K562 (cell line): ENCODE measurements around the gene ENPP6. TPM values are rescaled to one million over a fixed set of nuclear protein-coding genes. Genes with fewer than 3 reads are reported as not detected.

Source experiments
- ATAC-seq: fragments of 200-7000 bp; cut with Tn5 transposase; 3 replicates; pipeline ENCODE4 v1.9.1; 2020; ENCODE audit warnings: moderate library complexity
- BruUV-seq: library from RNA; stranded (reverse); fragments of 400-500 nt; replicated peaks from 2 replicates; lab custom pipeline; 2021; lab: Mats Ljungman, UMichigan
- CTCF ChIA-PET: fragments of 300-600 bp; formaldehyde crosslinking; extraction: SDS; loops from one replicate; lab custom pipeline; 2021; ENCODE audit warnings: low intra/inter-chr PET ratio; lab: Yijun Ruan, JAX
- POLR2A ChIA-PET: fragments of 300-600, 350-650 bp; sonication (Branson Sonifier 250); formaldehyde crosslinking; extraction: SDS; loops from one replicate; lab custom pipeline; 2021; ENCODE audit warnings: antibody characterized with exemption, inconsistent platforms; lab: Yijun Ruan, JAX
- DNase-seq, 4 experiments: peaks; one replicate each; pipeline versions ENCODE4 v3.0.0 to v3.0.0-alpha.2; 2011 to 2018; ENCODE audit warnings: low spot score in 3 of 4, mixed read lengths in 3 of 4; ENCODE audit errors: extremely low read depth in 1 of 4
- FAIRE-seq: peaks from 2 replicates; lab custom pipeline; 2011; peaks lifted over from hg19 to GRCh38; lab: Jason Lieb, UNC
- H2AFZ ChIP-seq: 2 replicates; pipeline ENCODE4 v1.6.0; 2011; ENCODE audit warnings: low read depth, low read length, control low read depth, inconsistent platforms
- H3K27ac ChIP-seq: fragments of 200-600 bp; 3 replicates; pipeline ENCODE4 v1.8.0; 2011; ENCODE audit warnings: low read depth, mild to moderate bottlenecking, control low read depth, inconsistent platforms, low read length, moderate library complexity, mixed read lengths; ENCODE audit errors: extremely low read depth
- H3K27me3 ChIP-seq, 2 experiments: fragments of 300-600 bp in 1 of 2; 2 replicates in 1 of 2; 3 replicates in 1 of 2; pipeline versions ENCODE4 v1.6.0 to v1.8.0; 2011; ENCODE audit warnings: inconsistent platforms in 2 of 2, low read length in 2 of 2, mild to moderate bottlenecking in 1 of 2, mixed read lengths in 1 of 2, moderate library complexity in 1 of 2; ENCODE audit not compliant: control insufficient read depth in 2 of 2, insufficient read depth in 2 of 2
- H3K36me3 ChIP-seq: fragments of 300-600 bp; 3 replicates; pipeline ENCODE4 v1.8.0; 2011; ENCODE audit warnings: mild to moderate bottlenecking, low read length, inconsistent platforms; ENCODE audit not compliant: control insufficient read depth, insufficient read depth
- H3K4me1 ChIP-seq, 2 experiments: fragments of 200-600 bp in 1 of 2; replicated peaks in 1 of 2; 2 replicates in 1 of 2; 3 replicates in 1 of 2; pipeline versions ENCODE4 v1.5.1 to v1.8.0; 2011; ENCODE audit warnings: inconsistent platforms in 2 of 2, low read length in 2 of 2, mild to moderate bottlenecking in 1 of 2, mixed read lengths in 1 of 2, moderate library complexity in 1 of 2; ENCODE audit not compliant: control insufficient read depth in 2 of 2, insufficient read depth in 2 of 2
- H3K4me2 ChIP-seq: 2 replicates; pipeline ENCODE4 v1.6.1; 2011; ENCODE audit warnings: low read length, control low read depth, inconsistent platforms, mixed read lengths; ENCODE audit not compliant: insufficient read depth
- H3K4me3 ChIP-seq: fragments of 200-600 bp; sonication (generic), shearing (Covaris generic); 2 replicates; pipeline ENCODE4 v1.5.1; 2016; ENCODE audit warnings: control low read depth, inconsistent platforms
- H3K79me2 ChIP-seq: fragments of 200-600 bp; 3 replicates; pipeline ENCODE4 v1.8.0; 2011; ENCODE audit warnings: low read length, inconsistent platforms; ENCODE audit not compliant: control insufficient read depth, insufficient read depth
- H3K9ac ChIP-seq, 2 experiments: 2 replicates each; pipeline versions ENCODE4 v1.6.0 to v1.6.1; 2011; ENCODE audit warnings: low read depth in 2 of 2, low read length in 2 of 2, control low read depth in 1 of 2, inconsistent platforms in 1 of 2, mild to moderate bottlenecking in 1 of 2, mixed read lengths in 1 of 2; ENCODE audit not compliant: insufficient read depth in 1 of 2
- H3K9me1 ChIP-seq: one replicate; pipeline ENCODE4 v1.6.0; 2011; ENCODE audit warnings: inconsistent platforms, mild to moderate bottlenecking, low read length, moderate library complexity; ENCODE audit not compliant: control insufficient read depth, insufficient read depth
- H3K9me3 ChIP-seq: replicated peaks from 2 replicates; pipeline ENCODE4 v1.5.1; 2011; ENCODE audit warnings: low read depth, low read length, inconsistent platforms; ENCODE audit not compliant: control insufficient read depth, insufficient read depth
- H4K20me1 ChIP-seq: replicated peaks from 2 replicates; pipeline ENCODE4 v1.6.1; 2011; ENCODE audit warnings: low read length, inconsistent platforms, mixed read lengths; ENCODE audit not compliant: control insufficient read depth, insufficient read depth
- ATF4 ChIP-seq: fragments of 450-650 bp; formaldehyde crosslinking; IDR thresholded peaks from 2 replicates; pipeline ENCODE4 v1.4.0; 2022; ENCODE audit warnings: mild to moderate bottlenecking, moderate library complexity
- ATF6 ChIP-seq: sonication (generic); formaldehyde crosslinking; IDR thresholded peaks from 2 replicates; pipeline ENCODE4 v1.4.0; 2020; ENCODE audit warnings: mild to moderate bottlenecking, missing genetic modification reagents
- CCAR2 ChIP-seq: fragments of 200-400 bp; formaldehyde crosslinking; IDR thresholded peaks from 2 replicates; pipeline ENCODE4 v1.6.1; 2017; ENCODE audit warnings: mild to moderate bottlenecking, low read depth, low read length
- COPS2 ChIP-seq: fragments of 450-650 bp; conservative IDR thresholded peaks from 2 replicates; pipeline ENCODE4 v1.6.1; 2016; ENCODE audit warnings: mild to moderate bottlenecking, moderate library complexity
- HDAC2 ChIP-seq: fragments of 450-650 bp; IDR thresholded peaks from 2 replicates; pipeline ENCODE4 v1.6.1; 2016; ENCODE audit warnings: mild to moderate bottlenecking
- HMG20A ChIP-seq: fragments of 450-650 bp; formaldehyde crosslinking; conservative IDR thresholded peaks from 2 replicates; pipeline ENCODE4 v1.4.0; 2020; ENCODE audit warnings: mild to moderate bottlenecking, mixed read lengths
- HNRNPLL ChIP-seq: fragments of 200-400 bp; formaldehyde crosslinking; IDR thresholded peaks from 2 replicates; pipeline ENCODE4 v1.6.1; 2017; ENCODE audit warnings: low read length, low read depth, mild to moderate bottlenecking; ENCODE audit not compliant: poor library complexity, severe bottlenecking
- L3MBTL2 ChIP-seq: fragments of 450-650 bp; IDR thresholded peaks from 2 replicates; pipeline ENCODE4 v1.6.1; 2016; ENCODE audit warnings: mild to moderate bottlenecking, moderate library complexity
- MEF2D ChIP-seq: conservative IDR thresholded peaks from 2 replicates; pipeline ENCODE4 v1.6.1; 2016; ENCODE audit warnings: low read depth, missing genetic modification characterization, missing compliant biosample characterization
- PHF21A ChIP-seq: fragments of 450-650 bp; IDR thresholded peaks from 2 replicates; pipeline ENCODE4 v1.6.1; 2017; ENCODE audit warnings: low read depth, borderline replicate concordance
- XRCC3 ChIP-seq: fragments of 450-650 bp; IDR thresholded peaks from 2 replicates; pipeline ENCODE4 v1.6.1; 2017; ENCODE audit warnings: mild to moderate bottlenecking, moderate library complexity
- WGBS: fragments of 100-300 bp; shearing (Covaris generic); methylation state at CpG from one replicate; pipeline ENCODE4 v1.1.6; 2016; ENCODE audit warnings: low coverage, mixed read lengths; ENCODE audit not compliant: insufficient coverage; ENCODE audit errors: missing lambda C conversion rate; 5-methylcytosine and 5-hydroxymethylcytosine counted together
- in situ Hi-C: fragments of 300-500 bp; cut with MboI; formaldehyde crosslinking; loops from 4 replicates; pipeline ENCODE4 v1.15.0; 2018; ENCODE audit warnings: inconsistent platforms, mixed read lengths
- intact Hi-C: fragments of 100-400 bp; cut with micrococcal nuclease; formaldehyde crosslinking; loops from 2 replicates; pipeline ENCODE4 v1.14.2; 2022
- polyA plus RNA-seq, 8 experiments: library from polyadenylated mRNA; depleted of rRNA in 4 of 8; stranded (reverse) in 5 of 8; unstranded in 3 of 8; fragments of >200 nt; fragmentation: Nextera tagmentation in 2 of 8; fragmentation: Illumina TruSeq in 1 of 8; extraction: Ambion mirVana in 2 of 8; extraction: Trizol in 1 of 8; gene quantifications; 2 replicates each; pipeline versions ENCODE4 v1.2.1 to v1.2.3, GENCODE V29; 2011 to 2014; ENCODE audit warnings: inconsistent platforms in 1 of 8, missing spikeins in 1 of 8
- total RNA-seq, 7 experiments: library from RNA; depleted of rRNA in 6 of 7; stranded (reverse); fragments of >200 nt in 6 of 7; fragmentation: Illumina TruSeq in 2 of 7; extraction: Trizol in 2 of 7; gene quantifications; 2 replicates each; pipeline versions ENCODE4 v1.2.1 to v1.2.3, GENCODE V29; 2011 to 2021; ENCODE audit warnings: low replicate concordance in 1 of 7

ENPP6 gene
- total and polyA plus RNA-seq, 9 of the 15 experiments (the other 6 are each of a cell fraction or from before 2014, with no cell fraction given): 0.29 TPM; not detected in 8

- TF ChIP-seq L3MBTL2 (no peak), COPS2 (no peak), MEF2D (tag) (no peak), PHF21A (no peak), ATF6 (CRISPR knock-in tag) (no peak), CCAR2 (no peak), HMG20A (CRISPR knock-in tag) (no peak), ATF4 (CRISPR knock-in tag) (no peak), XRCC3 (no peak), HNRNPLL (no peak), HDAC2 (no peak)
- POLR2A ChIA-PET: interaction anchor here (0.8 kb wide), 1 partner anchor 639 kb away, joined by 3 read pairs; no protein-coding TSS in a partner anchor
Observed at GRCh38 chr4:184102927-184103326, 114.7 kb downstream of the ENPP6 start.

More at GRCh38 chr4:184102927-184103326, 114.7 kb downstream of the ENPP6 start:
- no peaks in the 10 kb centered on the region for H3K9me3 ChIP-seq
- in situ Hi-C loops: loop anchor here (5.0 kb wide), 1 partner anchor 266 kb away; no protein-coding TSS in a partner anchor
- no peak overlapping the region for H3K4me3 ChIP-seq
- ATAC-seq (no peak), DNase-seq (no peak), FAIRE-seq (no peak)
- H3K27ac ChIP-seq: no peak overlapping the region
- intact Hi-C loops: loop anchor here (5.0 to 10.0 kb wide), 2 partner anchors 64 to 628 kb away; no protein-coding TSS in a partner anchor
- no peaks in the 10 kb centered on the region for H4K20me1 ChIP-seq
- H3K27me3 ChIP-seq: peaks cover 3 to 54% of the 10 kb centered on the region in 2 experiments
- WGBS: 2% methylated on average over 4 of the region's 4 CpGs
- no peak overlapping the region for H3K4me2 ChIP-seq
- no peaks in the 10 kb centered on the region for H3K36me3 ChIP-seq
- CTCF ChIA-PET: interaction anchor here (0.6 kb wide), 1 partner anchor 272 kb away, joined by 7 read pairs; no protein-coding TSS in a partner anchor
- no peaks in the 10 kb centered on the region for H3K4me1 ChIP-seq
- no peak overlapping the region for H2AFZ ChIP-seq
- H3K9ac ChIP-seq: no peak overlapping the region
- H3K79me2 ChIP-seq: no peaks in the 10 kb centered on the region
- H3K9me1 ChIP-seq: no peaks in the 10 kb centered on the region
- no TSS peak for BruUV-seq
